Endothelial cell of umbilical vein (primary cell): ENCODE data around the gene TEX11. TPM values are rescaled to one million over a fixed set of nuclear protein-coding genes. Genes with fewer than 3 reads are reported as not detected.

Source experiments
- BruUV-seq: library from RNA; stranded (reverse); fragments of 400-500 nt; replicated peaks from 2 replicates; lab custom pipeline; 2021; lab: Mats Ljungman, UMichigan
- CTCF ChIA-PET: fragments of 300-600, 350-600 bp; sonication (Branson Sonifier 250); formaldehyde crosslinking; loops from one replicate; lab custom pipeline; 2021; ENCODE audit warnings: antibody characterized with exemption, inconsistent platforms; lab: Charles Lee
- POLR2A ChIA-PET: fragments of 300-600, 350-600 bp; sonication (Branson Sonifier 250); formaldehyde crosslinking; loops from one replicate; lab custom pipeline; 2021; ENCODE audit warnings: antibody characterized with exemption, inconsistent platforms; lab: Charles Lee
- DNase-seq: peaks from one replicate; pipeline ENCODE4 v3.0.0-alpha.2; 2011; ENCODE audit warnings: low read depth, low spot score
- FAIRE-seq: peaks from 2 replicates; lab custom pipeline; 2011; peaks lifted over from hg19 to GRCh38; lab: Jason Lieb, UNC
- H2AFZ ChIP-seq: 2 replicates; pipeline ENCODE4 v1.6.0; 2012; ENCODE audit warnings: low read depth, low read length, control low read depth, inconsistent platforms
- H3K27ac ChIP-seq: 2 replicates; pipeline ENCODE4 v1.5.1; 2011; ENCODE audit warnings: low read depth, mild to moderate bottlenecking, control low read depth, low read length, moderate library complexity; ENCODE audit not compliant: insufficient read depth
- H3K27me3 ChIP-seq, 2 experiments: 2 replicates each; pipeline versions ENCODE4 v1.6.0 to v1.6.1; 2011; ENCODE audit warnings: low read length in 2 of 2, mixed read lengths in 1 of 2; ENCODE audit not compliant: control insufficient read depth in 2 of 2, insufficient read depth in 2 of 2
- H3K36me3 ChIP-seq, 2 experiments: 2 replicates in 1 of 2; 3 replicates in 1 of 2; pipeline ENCODE4 v1.5.1; 2011; ENCODE audit warnings: low read length in 2 of 2, mild to moderate bottlenecking in 1 of 2, moderate library complexity in 1 of 2; ENCODE audit not compliant: control insufficient read depth in 2 of 2, insufficient read depth in 2 of 2; ENCODE audit errors: extremely low read depth in 1 of 2
- H3K4me1 ChIP-seq: 3 replicates; pipeline ENCODE4 v1.5.1; 2011; ENCODE audit warnings: mild to moderate bottlenecking, low read length; ENCODE audit not compliant: control insufficient read depth, insufficient read depth; ENCODE audit errors: extremely low read depth
- H3K4me2 ChIP-seq: 2 replicates; pipeline ENCODE4 v1.6.1; 2011; ENCODE audit warnings: low read length, control low read depth, mixed read lengths; ENCODE audit not compliant: insufficient read depth
- H3K4me3 ChIP-seq, 3 experiments: fragments of 200-600 bp in 1 of 3; sonication (generic), shearing (Covaris generic) in 1 of 3; replicated peaks in 1 of 3; 2 replicates each; pipeline ENCODE4 v1.5.1; 2011 to 2016; ENCODE audit warnings: control low read depth in 3 of 3, low read length in 3 of 3, mild to moderate bottlenecking in 2 of 3, inconsistent platforms in 1 of 3, low read depth in 1 of 3, moderate library complexity in 1 of 3; ENCODE audit not compliant: insufficient read depth in 1 of 3
- H3K79me2 ChIP-seq: 2 replicates; pipeline ENCODE4 v1.6.0; 2012; ENCODE audit warnings: low read length, inconsistent platforms; ENCODE audit not compliant: control insufficient read depth, insufficient read depth
- H3K9ac ChIP-seq: replicated peaks from 2 replicates; pipeline ENCODE3; 2011; ENCODE audit warnings: low read length, control low read depth; ENCODE audit not compliant: insufficient read depth; ENCODE audit errors: extremely low read depth
- H3K9me1 ChIP-seq: replicated peaks from 3 replicates; pipeline ENCODE4 v1.6.0; 2011; ENCODE audit warnings: mild to moderate bottlenecking, low read length; ENCODE audit not compliant: control insufficient read depth, insufficient read depth; ENCODE audit errors: extremely low read depth
- H3K9me3 ChIP-seq: replicated peaks from 2 replicates; pipeline ENCODE4 v1.5.1; 2012; ENCODE audit warnings: low read length, inconsistent platforms; ENCODE audit not compliant: control insufficient read depth, insufficient read depth
- H4K20me1 ChIP-seq: replicated peaks from 2 replicates; pipeline ENCODE3; 2011; ENCODE audit warnings: mild to moderate bottlenecking, low read length; ENCODE audit not compliant: control insufficient read depth, insufficient read depth; ENCODE audit errors: extremely low read depth
- EZH2 ChIP-seq: IDR thresholded peaks from 2 replicates; pipeline ENCODE4 v1.6.1; 2012; ENCODE audit warnings: borderline replicate concordance, low read depth, mild to moderate bottlenecking, moderate library complexity, low read length, inconsistent platforms; ENCODE audit not compliant: severe bottlenecking
- FOS ChIP-seq: IDR thresholded peaks from 2 replicates; pipeline ENCODE4 v1.6.1; 2011; ENCODE audit warnings: mild to moderate bottlenecking, low read length, moderate library complexity, borderline replicate concordance; ENCODE audit not compliant: insufficient read depth
- GATA2 ChIP-seq: IDR thresholded peaks from 2 replicates; pipeline ENCODE4 v1.7.0; 2011; ENCODE audit warnings: low read depth, mild to moderate bottlenecking, moderate library complexity, mixed read lengths, low read length; ENCODE audit not compliant: insufficient read length, insufficient read depth
- JUN ChIP-seq: IDR thresholded peaks from 2 replicates; pipeline ENCODE4 v1.6.1; 2011; ENCODE audit warnings: borderline replicate concordance, low read depth; ENCODE audit not compliant: insufficient read length, insufficient read depth
- POLR2AphosphoS5 ChIP-seq: IDR thresholded peaks from 2 replicates; pipeline ENCODE4 v1.6.1; 2012; ENCODE audit warnings: low read depth, mild to moderate bottlenecking, control low read depth, low read length, moderate library complexity; ENCODE audit not compliant: insufficient read depth
- dilution Hi-C: fragments of 300-500 bp; cut with MboI; formaldehyde crosslinking; loops from one replicate; pipeline ENCODE4 v1.15.0; 2019; ENCODE audit warnings: low sequenced_read_pairs; ENCODE audit not compliant: extremely low pct_ligation_motif_present
- intact Hi-C: fragments of 100-400 bp; cut with micrococcal nuclease; formaldehyde crosslinking; loops from one replicate; pipeline ENCODE4 v1.10.0; 2022
- polyA plus RNA-seq, 4 experiments: library from polyadenylated mRNA; depleted of rRNA in 3 of 4; stranded (reverse) in 3 of 4; unstranded in 1 of 4; fragments of >200 nt; gene quantifications; 2 replicates each; pipeline versions ENCODE4 v1.2.1 to v1.2.3, GENCODE V29; 2011 to 2012; ENCODE audit warnings: missing spikeins in 1 of 4
- total RNA-seq: library from RNA; stranded (reverse); gene quantifications from 2 replicates; pipeline ENCODE4 v1.2.3, GENCODE V29; 2021
- TF ChIP-seq, protein P1 (sequence below), 2 donors: IDR thresholded peaks; 1 replicate in 1 of 2; 2 replicates in 1 of 2; pipeline ENCODE4 v1.5.1; 2011; ENCODE audit warnings: low read length in 2 of 2, mild to moderate bottlenecking in 2 of 2, moderate library complexity in 2 of 2, control low read depth in 1 of 2, inconsistent platforms in 1 of 2, low read depth in 1 of 2; ENCODE audit not compliant: insufficient read depth in 1 of 2; ENCODE audit errors: extremely low read depth in 1 of 2
- TF ChIP-seq, protein P2 (sequence below): IDR thresholded peaks from 2 replicates; pipeline ENCODE4 v1.6.1; 2011; ENCODE audit not compliant: insufficient read depth, insufficient read length

Gene TEX11
- total and polyA plus RNA-seq, 2 donors (not counting 3 experiments of a cell fraction or from before 2014, with no cell fraction given), result not detected

DNA sequence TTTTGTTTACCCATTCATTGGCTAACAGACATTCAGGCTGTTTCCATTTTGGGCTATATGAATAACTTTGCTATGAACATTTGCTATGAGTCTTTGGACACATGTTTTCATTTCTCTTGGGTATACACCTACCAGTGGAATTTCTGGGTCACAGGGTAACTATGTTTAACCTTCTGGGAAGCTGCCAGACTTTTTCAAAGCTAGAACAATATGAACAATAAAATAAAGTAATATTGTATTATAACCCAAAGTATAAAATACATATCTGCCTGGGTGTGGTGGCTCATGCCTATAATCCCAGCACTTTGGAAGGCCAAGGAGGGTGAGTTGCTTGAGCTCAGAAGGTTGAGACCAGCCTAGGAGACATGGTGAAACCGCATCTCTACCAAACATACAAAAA is 373.3 kb downstream of the TEX11 start:
- ChIA-PET POLR2A (no interaction called here), CTCF (no interaction called here)
- H3K79me2 ChIP-seq, result no peaks in the 10 kb centered on the region
- H3K27ac ChIP-seq, result no peak overlapping the region
- peaks cover 0 to 4% of the 10 kb centered on the region in 2 experiments for H3K27me3 ChIP-seq
- no peaks in the 10 kb centered on the region for H3K4me1 ChIP-seq
- DNase-seq (no peak), FAIRE-seq (no peak)
- H4K20me1 ChIP-seq, result no peaks in the 10 kb centered on the region
- BruUV-seq, result no TSS peak
- H3K36me3 ChIP-seq, result no peaks in the 10 kb centered on the region
- no peak overlapping the region for H3K4me2 ChIP-seq
- intact Hi-C loops, result no loop called here
- TF ChIP-seq POLR2AphosphoS5 (no peak), GATA2 (no peak), EZH2 (no peak), FOS (no peak), JUN (no peak)
- TF ChIP-seq, protein P1, sequence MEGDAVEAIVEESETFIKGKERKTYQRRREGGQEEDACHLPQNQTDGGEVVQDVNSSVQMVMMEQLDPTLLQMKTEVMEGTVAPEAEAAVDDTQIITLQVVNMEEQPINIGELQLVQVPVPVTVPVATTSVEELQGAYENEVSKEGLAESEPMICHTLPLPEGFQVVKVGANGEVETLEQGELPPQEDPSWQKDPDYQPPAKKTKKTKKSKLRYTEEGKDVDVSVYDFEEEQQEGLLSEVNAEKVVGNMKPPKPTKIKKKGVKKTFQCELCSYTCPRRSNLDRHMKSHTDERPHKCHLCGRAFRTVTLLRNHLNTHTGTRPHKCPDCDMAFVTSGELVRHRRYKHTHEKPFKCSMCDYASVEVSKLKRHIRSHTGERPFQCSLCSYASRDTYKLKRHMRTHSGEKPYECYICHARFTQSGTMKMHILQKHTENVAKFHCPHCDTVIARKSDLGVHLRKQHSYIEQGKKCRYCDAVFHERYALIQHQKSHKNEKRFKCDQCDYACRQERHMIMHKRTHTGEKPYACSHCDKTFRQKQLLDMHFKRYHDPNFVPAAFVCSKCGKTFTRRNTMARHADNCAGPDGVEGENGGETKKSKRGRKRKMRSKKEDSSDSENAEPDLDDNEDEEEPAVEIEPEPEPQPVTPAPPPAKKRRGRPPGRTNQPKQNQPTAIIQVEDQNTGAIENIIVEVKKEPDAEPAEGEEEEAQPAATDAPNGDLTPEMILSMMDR (IDR thresholded peaks at IDR 0.05; ENCODE audit: extremely low read depth in 1 of 2, insufficient read depth in 1 of 2, low read depth in 1 of 2, low read length in 2 of 2), result no peak
- TF ChIP-seq, protein P2, sequence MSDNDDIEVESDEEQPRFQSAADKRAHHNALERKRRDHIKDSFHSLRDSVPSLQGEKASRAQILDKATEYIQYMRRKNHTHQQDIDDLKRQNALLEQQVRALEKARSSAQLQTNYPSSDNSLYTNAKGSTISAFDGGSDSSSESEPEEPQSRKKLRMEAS, result no peak
- no peak overlapping the region for H3K9ac ChIP-seq
- dilution Hi-C loops, result no loop called here
- no peak overlapping the region for H3K4me3 ChIP-seq
- H3K9me1 ChIP-seq, result no peaks in the 10 kb centered on the region
- H3K9me3 ChIP-seq, result no peaks in the 10 kb centered on the region
- no peak overlapping the region for H2AFZ ChIP-seq
